Erythroblast (primary cell): Measurements from ENCODE around the gene TMEM114.

Experiments used
- DNase-seq, 2 experiments: peaks; one replicate each; lab custom pipeline; 2025; lab: John Stamatoyannopoulos, UW
- GATA1 ChIP-seq: IDR thresholded peaks from 2 replicates; pipeline ENCODE4 v1.6.1; 2011; ENCODE audit warnings: low read depth, mild to moderate bottlenecking, control low read depth, low read length, moderate library complexity
- POLR2A ChIP-seq: IDR thresholded peaks from 2 replicates; pipeline ENCODE4 v1.6.1; 2011; ENCODE audit warnings: mild to moderate bottlenecking, low read length

The TMEM114 gene

GRCh38 chr16:8533509-8533908 is 56.8 kb downstream of the TMEM114 start:
- no peak for TF ChIP-seq POLR2A
- TF ChIP-seq GATA1, result no peak
- DNase-seq, result no peak

- no peak for DNase-seq
- no peak for TF ChIP-seq GATA1
Measured at GRCh38 chr16:8530752-8531384, 59.4 kb downstream of the TMEM114 start.

- no peak for DNase-seq
- TF ChIP-seq POLR2A (no peak), GATA1 (no peak)
Measured at GRCh38 chr16:8528471-8528870, 61.8 kb downstream of the TMEM114 start.

- no peak for DNase-seq
- TF ChIP-seq GATA1, result no peak
- no peak for TF ChIP-seq POLR2A
Measured at GRCh38 chr16:8523932-8524331, 66.4 kb downstream of the TMEM114 start.

GRCh38 chr16:8522757-8523156 is 67.6 kb downstream of the TMEM114 start:
- TF ChIP-seq POLR2A, result no peak
- TF ChIP-seq GATA1, result no peak
- DNase-seq, result no peak

GRCh38 chr16:8519643-8520042 is 70.7 kb downstream of the TMEM114 start:
- DNase-seq, result no peak
- TF ChIP-seq GATA1, result no peak
- TF ChIP-seq POLR2A, result no peak
